Sigmoid colon (tissue), 7 donors: ENCODE measurements around the gene DDX31. TPM values are rescaled to one million over a fixed set of nuclear protein-coding genes. Genes with fewer than 3 reads are reported as not detected.
"Not testable (repeated sequence)": the region's sequence is repeated elsewhere in the genome, so short reads cannot be mapped to it uniquely, and the experiment has no call there.

Experiments
- DNase-seq: peaks from one replicate; pipeline ENCODE4 v3.0.0-alpha.2; 2019
- H3K27ac ChIP-seq, 4 donors: fragments of 200-600 bp; sonication (generic); one replicate each; pipeline ENCODE4 v1.5.1; 2016 to 2019; ENCODE audit warnings: mild to moderate bottlenecking in 1 of 4
- H3K27me3 ChIP-seq, 3 donors: fragments of 200-600 bp; sonication (generic); one replicate each; pipeline ENCODE4 v1.5.1; 2019; ENCODE audit warnings: mild to moderate bottlenecking in 1 of 3
- H3K36me3 ChIP-seq, 4 donors: fragments of 200-600 bp; sonication (generic); one replicate each; pipeline ENCODE4 v1.5.1; 2016 to 2019
- H3K4me1 ChIP-seq, 4 donors: fragments of 200-600 bp; sonication (generic); one replicate each; pipeline ENCODE4 v1.5.1; 2017 to 2019
- H3K4me3 ChIP-seq, 4 donors: fragments of 200-600 bp; sonication (generic); one replicate each; pipeline ENCODE4 v1.5.1; 2017 to 2019; ENCODE audit warnings: mild to moderate bottlenecking in 2 of 4, moderate library complexity in 1 of 4
- H3K9me3 ChIP-seq, 4 donors: fragments of 200-600 bp in 3 of 4; sonication (generic) in 3 of 4; one replicate each; pipeline versions ENCODE4 v1.5.1 to v1.6.1; 2013 to 2019
- CTCF ChIP-seq, 4 experiments: fragments of 450-650 bp in 3 of 4; fragments of 200-600 bp in 1 of 4; IDR thresholded peaks; one replicate each; pipeline ENCODE4 v1.5.1; 2016 to 2019; ENCODE audit warnings: antibody characterized with exemption in 4 of 4, mild to moderate bottlenecking in 3 of 4, moderate library complexity in 2 of 4
- EP300 ChIP-seq, 4 donors: sonication (generic); formaldehyde crosslinking; IDR thresholded peaks; one replicate each; pipeline ENCODE4 v1.6.1; 2017; ENCODE audit warnings: antibody characterized with exemption in 4 of 4
- POLR2A ChIP-seq, 2 donors: fragments of 450-650 bp; IDR thresholded peaks; one replicate each; pipeline ENCODE4 v1.6.1; 2016; ENCODE audit warnings: antibody characterized with exemption in 2 of 2, mild to moderate bottlenecking in 2 of 2, moderate library complexity in 2 of 2
- POLR2AphosphoS5 ChIP-seq, 4 donors: sonication (generic); formaldehyde crosslinking; IDR thresholded peaks; one replicate each; pipeline ENCODE4 v1.6.1; 2017; ENCODE audit warnings: antibody characterized with exemption in 4 of 4
- WGBS, 2 donors: extraction: QIAGEN DNeasy Blood & Tissue Kit; methylation state at CpG; one replicate each; pipeline ENCODE4 v1.1.7; 2013; 5-methylcytosine and 5-hydroxymethylcytosine counted together
- intact Hi-C: fragments of 100-400 bp; cut with DNase I; formaldehyde crosslinking; loops from one replicate; pipeline ENCODE4 v1.15.1; 2023
- polyA plus RNA-seq, 3 donors: library from polyadenylated mRNA; stranded (reverse); fragments of 200-250 nt; gene quantifications; one replicate each; pipeline ENCODE4 v1.2.3, GENCODE V29; 2013
- total RNA-seq, 4 donors: library from RNA; depleted of rRNA; stranded (reverse); fragments of >200 nt; gene quantifications; one replicate each; pipeline ENCODE4 v1.1.0, GENCODE V29; 2016
- donor health status: healthy with polysubstance abuse.
- donor health status: Bipolar disorder and iron deficiency.
- donor health status: healthy.

DDX31 gene
- total and polyA plus RNA-seq, 7 donors = 2.4 to 8.1 (median 6.6) TPM

GRCh38 chr9:132711846-132712245, 42.1 kb upstream of the DDX31 start:
- TF ChIP-seq POLR2A (IDR thresholded peaks at IDR 0.05) (no peak), CTCF (IDR thresholded peaks at IDR 0.05) (no peak)
- 87% methylated on average over 3 of the region's 3 CpGs for WGBS, 2 donors
- Histone ChIP-seq H3K4me3 (no peak overlapping the region), H3K4me1 (no peaks in the 10 kb centered on the region), H3K36me3 (no peaks in the 10 kb centered on the region), H3K9me3 (no peaks in the 10 kb centered on the region), H3K27me3 (peaks cover 0 to 8% (median 0%) of the 10 kb centered on the region in 3 donors), H3K27ac (no peak overlapping the region)
- DNase-seq = no peak
- intact Hi-C loops = no loop called here

DNA sequence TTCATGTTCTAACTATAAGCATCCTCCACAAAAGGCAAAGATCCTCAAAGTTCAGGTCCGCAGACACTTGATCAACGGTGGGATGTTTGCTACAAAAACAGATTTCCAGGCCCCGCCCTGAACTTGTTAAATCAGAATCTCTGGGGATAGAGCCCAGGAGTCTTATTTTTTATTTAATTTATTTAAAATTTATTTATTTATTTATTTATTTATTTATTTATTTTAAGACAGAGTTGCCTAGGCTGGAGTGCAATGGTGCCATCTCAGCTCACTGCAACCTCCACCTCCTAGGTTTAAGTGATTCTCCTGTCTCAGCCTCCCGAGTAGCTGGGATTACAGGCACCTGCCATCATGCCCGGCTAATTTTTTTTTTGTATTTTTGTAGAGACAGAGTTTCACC, 41.4 kb upstream of the DDX31 start:
- H3K27me3 ChIP-seq, H3K36me3 ChIP-seq, H3K27ac ChIP-seq, DNase-seq, H3K9me3 ChIP-seq, H3K4me1 ChIP-seq, H3K4me3 ChIP-seq, intact Hi-C loops: not testable (repeated sequence)
- 93 to 94% methylated on average over 5 of the region's 5 CpGs for WGBS, 2 donors

DNA sequence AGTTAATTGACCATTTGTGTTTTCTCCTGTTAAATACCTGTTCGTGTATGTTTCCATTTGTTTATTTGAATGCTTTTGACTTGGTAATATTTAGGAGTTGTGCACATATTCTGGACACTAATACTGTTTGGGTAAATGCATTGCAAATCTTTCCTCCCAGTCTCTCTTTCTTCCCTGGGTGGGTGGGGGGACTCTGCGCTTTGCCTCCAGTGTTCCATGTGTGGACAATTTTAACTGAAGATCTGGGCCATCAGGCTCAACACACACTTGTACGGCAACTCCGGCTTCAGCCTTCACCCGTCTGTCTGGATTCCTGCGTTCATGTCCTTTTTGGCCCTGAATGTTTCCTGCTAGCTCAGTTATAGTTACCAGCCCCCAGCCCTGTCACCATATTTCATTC, 40.5 kb upstream of the DDX31 start:
- H3K4me1 ChIP-seq = no peaks in the 10 kb centered on the region
- no peak overlapping the region for H3K27ac ChIP-seq
- H3K9me3 ChIP-seq = no peaks in the 10 kb centered on the region
- intact Hi-C loops = no loop called here
- no peak for DNase-seq
- no peak for TF ChIP-seq EP300 (IDR thresholded peaks at IDR 0.05)
- TF ChIP-seq POLR2A (IDR thresholded peaks at IDR 0.05) = no peak
- H3K4me3 ChIP-seq = no peak overlapping the region
- H3K36me3 ChIP-seq = no peaks in the 10 kb centered on the region
- 84 to 86% methylated on average over 6 of the region's 6 CpGs for WGBS, 2 donors
- H3K27me3 ChIP-seq = no peaks in the 10 kb centered on the region

- H3K27me3 ChIP-seq = no peaks in the 10 kb centered on the region
- no peaks in the 10 kb centered on the region for H3K9me3 ChIP-seq
- no peaks in the 10 kb centered on the region for H3K36me3 ChIP-seq
- 89 to 90% methylated on average over 23 of the region's 23 CpGs for WGBS, 2 donors
- intact Hi-C loops = no loop called here
- no peak for TF ChIP-seq POLR2AphosphoS5 (IDR thresholded peaks at IDR 0.05)
- no peak for TF ChIP-seq EP300 (IDR thresholded peaks at IDR 0.05)
- no peak for TF ChIP-seq POLR2A (IDR thresholded peaks at IDR 0.05)
- no peak for TF ChIP-seq CTCF (IDR thresholded peaks at IDR 0.05)
- no peak overlapping the region for H3K4me3 ChIP-seq
- no peak for DNase-seq
- no peak overlapping the region for H3K27ac ChIP-seq
- H3K4me1 ChIP-seq = no peaks in the 10 kb centered on the region
These were observed 39.1 kb upstream of the DDX31 start for GRCh38 chr9:132708769-132709430.

DNA sequence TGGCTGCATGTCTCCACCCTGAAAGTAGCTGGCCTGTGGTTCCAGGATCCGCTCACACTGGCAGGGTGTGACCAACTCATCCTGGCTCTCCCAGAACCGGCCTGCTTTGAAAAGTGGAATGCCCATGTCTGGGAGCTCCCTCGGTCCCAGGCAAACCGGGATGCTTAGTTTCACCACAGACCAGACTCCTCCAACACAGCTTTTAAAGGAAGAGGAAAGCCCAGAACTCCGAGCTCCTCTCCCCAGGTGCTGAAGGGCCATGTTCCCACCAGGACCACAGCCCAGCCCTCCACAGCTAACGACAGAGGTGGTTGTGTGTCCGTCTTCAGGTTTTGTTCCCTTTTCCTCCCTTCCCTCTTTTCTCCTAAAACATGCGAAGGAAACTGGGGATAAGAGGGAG, 38.5 kb upstream of the DDX31 start:
- Histone ChIP-seq H3K27ac (no peak overlapping the region), H3K27me3 (no peaks in the 10 kb centered on the region), H3K4me1 (no peaks in the 10 kb centered on the region), H3K36me3 (no peaks in the 10 kb centered on the region), H3K4me3 (no peak overlapping the region), H3K9me3 (no peaks in the 10 kb centered on the region)
- TF ChIP-seq POLR2A (IDR thresholded peaks at IDR 0.05) = no peak
- TF ChIP-seq CTCF (IDR thresholded peaks at IDR 0.05) = no peak
- no peak for TF ChIP-seq EP300 (IDR thresholded peaks at IDR 0.05)
- TF ChIP-seq POLR2AphosphoS5 (IDR thresholded peaks at IDR 0.05) = no peak
- DNase-seq = no peak
- intact Hi-C loops = no loop called here
- 82 to 86% methylated on average over 8 of the region's 8 CpGs for WGBS, 2 donors

DNA sequence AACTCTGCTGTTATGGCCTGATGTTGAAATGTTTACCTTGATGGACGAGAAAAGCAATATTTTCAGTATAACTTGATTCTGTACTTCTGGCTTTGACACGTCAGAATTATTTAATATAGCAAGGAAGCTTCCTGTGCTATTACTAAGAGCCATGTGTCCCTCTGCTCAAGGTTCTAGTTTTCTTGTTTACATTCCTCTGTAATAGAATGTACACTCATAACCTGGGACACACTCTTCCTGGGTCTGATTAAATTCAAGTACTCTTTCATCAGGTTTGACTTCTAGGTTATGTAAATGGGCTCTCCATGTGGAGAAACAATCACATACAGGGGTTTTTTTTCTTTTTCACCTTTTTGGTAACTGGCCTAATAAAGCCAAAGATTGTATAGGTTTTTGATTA, 33.6 kb upstream of the DDX31 start:
- no peak overlapping the region for H3K4me3 ChIP-seq
- no peaks in the 10 kb centered on the region for H3K9me3 ChIP-seq
- H3K36me3 ChIP-seq = no peaks in the 10 kb centered on the region
- no peak for DNase-seq
- no peaks in the 10 kb centered on the region for H3K4me1 ChIP-seq
- no peaks in the 10 kb centered on the region for H3K27me3 ChIP-seq
- 11 to 54% methylated on average over 2 of the region's 2 CpGs for WGBS, 2 donors
- no peak overlapping the region for H3K27ac ChIP-seq
- intact Hi-C loops = no loop called here
- no peak for TF ChIP-seq CTCF (IDR thresholded peaks at IDR 0.05)
- TF ChIP-seq EP300 (IDR thresholded peaks at IDR 0.05) = no peak
- TF ChIP-seq POLR2A (IDR thresholded peaks at IDR 0.05) = no peak
- TF ChIP-seq POLR2AphosphoS5 (IDR thresholded peaks at IDR 0.05) = no peak
